GM12874 (cell line): Measurements from ENCODE around the gene UMODL1.

Experiments used
- TF ChIP-seq, protein P1 (sequence below): IDR thresholded peaks from 2 replicates; pipeline ENCODE4 v1.5.1; 2011; ENCODE audit warnings: low read depth, mild to moderate bottlenecking, control low read depth, low read length, moderate library complexity; ENCODE audit not compliant: insufficient read depth

Gene UMODL1

DNA sequence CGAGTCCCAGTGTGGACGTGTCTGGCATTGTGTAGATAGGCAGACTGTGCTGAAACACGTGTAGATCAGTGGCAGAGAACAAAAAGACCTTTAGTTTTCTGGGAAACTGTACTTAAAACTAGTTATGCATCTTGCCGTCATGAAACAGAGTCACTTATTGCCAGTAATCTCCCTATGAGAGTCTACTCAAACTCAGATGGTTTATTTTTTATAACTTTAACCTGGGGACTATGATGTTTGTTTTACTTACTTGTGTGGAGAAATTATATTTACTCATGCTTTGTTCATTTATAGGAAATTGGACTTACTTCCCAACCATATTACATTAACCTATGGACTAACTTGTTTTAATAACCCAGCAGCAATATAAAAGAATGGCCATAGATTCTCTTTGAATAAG, 93.7 kb downstream of the UMODL1 start:
- TF ChIP-seq, protein P1, sequence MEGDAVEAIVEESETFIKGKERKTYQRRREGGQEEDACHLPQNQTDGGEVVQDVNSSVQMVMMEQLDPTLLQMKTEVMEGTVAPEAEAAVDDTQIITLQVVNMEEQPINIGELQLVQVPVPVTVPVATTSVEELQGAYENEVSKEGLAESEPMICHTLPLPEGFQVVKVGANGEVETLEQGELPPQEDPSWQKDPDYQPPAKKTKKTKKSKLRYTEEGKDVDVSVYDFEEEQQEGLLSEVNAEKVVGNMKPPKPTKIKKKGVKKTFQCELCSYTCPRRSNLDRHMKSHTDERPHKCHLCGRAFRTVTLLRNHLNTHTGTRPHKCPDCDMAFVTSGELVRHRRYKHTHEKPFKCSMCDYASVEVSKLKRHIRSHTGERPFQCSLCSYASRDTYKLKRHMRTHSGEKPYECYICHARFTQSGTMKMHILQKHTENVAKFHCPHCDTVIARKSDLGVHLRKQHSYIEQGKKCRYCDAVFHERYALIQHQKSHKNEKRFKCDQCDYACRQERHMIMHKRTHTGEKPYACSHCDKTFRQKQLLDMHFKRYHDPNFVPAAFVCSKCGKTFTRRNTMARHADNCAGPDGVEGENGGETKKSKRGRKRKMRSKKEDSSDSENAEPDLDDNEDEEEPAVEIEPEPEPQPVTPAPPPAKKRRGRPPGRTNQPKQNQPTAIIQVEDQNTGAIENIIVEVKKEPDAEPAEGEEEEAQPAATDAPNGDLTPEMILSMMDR: no peak

DNA sequence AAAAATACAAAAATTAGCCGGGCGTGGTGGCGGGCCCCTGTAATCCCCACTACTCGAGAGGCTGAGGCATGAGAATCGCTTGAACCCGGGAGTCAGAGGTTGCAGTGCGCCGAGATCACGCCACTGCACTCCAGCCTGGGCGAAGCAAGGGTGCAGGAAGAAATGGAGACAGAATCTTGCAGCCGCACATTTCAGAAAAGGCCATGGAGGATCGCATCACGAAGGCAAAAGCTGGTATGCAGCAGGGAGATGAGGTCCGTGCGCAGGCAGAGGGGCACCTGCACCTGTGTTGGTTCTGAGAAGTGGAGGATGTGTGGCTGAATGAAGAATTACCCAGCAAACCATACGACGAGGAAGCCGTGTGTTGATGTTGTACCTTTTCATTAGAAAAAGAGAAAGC, 94.8 kb downstream of the UMODL1 start:
- TF ChIP-seq, protein P1: no peak

DNA sequence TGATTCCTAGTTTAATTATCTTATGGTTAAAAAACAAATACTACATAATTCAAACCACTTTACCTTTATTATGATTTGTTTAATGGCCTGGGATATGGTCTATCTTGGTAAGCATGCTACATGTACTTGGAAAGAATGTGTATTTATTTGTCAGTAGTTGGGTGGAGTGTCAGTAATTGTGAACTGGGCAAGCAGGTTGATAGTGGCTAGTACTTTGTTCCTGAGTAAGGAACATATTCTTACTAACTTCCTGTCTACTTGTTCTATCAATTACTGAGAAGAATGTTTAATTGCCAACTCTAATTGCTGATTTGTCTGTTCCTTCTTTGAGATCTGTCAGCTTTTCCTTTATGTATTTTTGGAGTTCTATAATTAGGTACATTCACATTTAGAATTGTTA, 98.6 kb downstream of the UMODL1 start:
- TF ChIP-seq, protein P1: no peak

DNA sequence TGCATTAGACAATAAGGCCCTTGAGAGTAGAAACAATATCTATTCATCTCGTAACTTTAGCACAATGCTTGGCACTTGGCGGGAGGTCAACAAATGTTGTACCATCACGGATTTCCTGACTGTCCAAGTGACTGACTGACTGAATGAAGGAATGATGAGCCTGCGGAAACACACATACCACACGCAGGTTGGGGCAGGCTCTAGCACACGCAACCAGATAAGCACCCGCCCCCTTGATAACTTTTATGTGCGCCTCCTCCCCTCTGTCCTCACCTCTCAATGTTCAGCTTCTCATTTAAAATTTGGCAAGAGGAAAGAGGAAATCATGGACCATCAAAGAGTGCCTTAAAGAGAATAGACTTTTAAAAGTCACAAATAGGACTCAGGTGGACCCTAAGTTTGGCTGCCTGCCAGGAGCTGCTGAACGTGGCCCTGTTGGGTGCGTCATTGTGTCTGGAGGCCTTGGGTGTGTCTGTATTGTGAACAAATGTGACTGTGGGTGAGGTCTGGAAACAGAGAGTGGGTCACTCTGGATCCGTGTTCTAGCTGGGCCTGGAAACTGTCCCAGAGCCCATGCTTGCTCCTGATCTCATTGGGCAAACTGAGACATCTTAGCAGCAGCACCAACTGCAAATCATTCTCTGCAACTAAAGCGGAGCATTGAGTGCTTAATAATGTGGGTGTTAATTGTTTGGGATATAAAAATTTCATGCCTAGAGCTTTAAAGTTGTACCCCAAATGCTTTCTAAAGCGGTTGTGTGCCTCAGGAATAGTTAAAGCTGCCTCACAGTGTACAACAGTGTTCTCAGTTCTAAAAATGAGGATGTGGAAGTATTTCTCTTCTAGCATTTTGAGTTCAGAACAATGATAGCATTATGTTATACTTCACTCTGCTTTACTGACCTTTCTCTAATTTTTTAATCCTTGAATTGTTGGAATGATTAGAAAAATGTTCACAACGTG, 100.3 kb downstream of the UMODL1 start:
- TF ChIP-seq, protein P1: no peak

- TF ChIP-seq, protein P1: no peak
Observed at GRCh38 chr21:42172596-42173483, 101.7 kb downstream of the UMODL1 start.

DNA sequence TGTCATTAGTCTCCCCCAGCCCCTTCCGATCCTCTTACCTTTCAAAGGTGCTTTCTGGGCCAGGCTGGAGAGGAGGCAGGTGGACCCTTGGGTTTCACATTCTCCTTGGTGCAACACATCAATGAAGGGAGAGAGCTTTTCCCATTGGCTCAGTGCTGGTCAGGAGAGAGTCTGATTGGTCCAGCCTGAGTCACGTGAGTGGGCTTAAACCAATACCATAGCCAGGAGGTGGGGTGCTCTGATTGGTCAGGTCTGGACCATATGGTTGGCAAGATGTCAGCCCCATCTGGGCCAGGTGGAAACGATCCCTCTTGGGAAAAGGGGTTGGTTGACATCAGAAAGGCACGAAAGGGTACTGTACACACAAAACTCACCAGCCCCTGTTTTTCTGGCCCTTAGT, 103.1 kb downstream of the UMODL1 start:
- TF ChIP-seq, protein P1: no peak

GRCh38 chr21:42175110-42175710, 104.1 kb downstream of the UMODL1 start:
- TF ChIP-seq, protein P1: no peak
